IPS-NIHi7 (cell line): Measurements from ENCODE around the gene PCSK1.

Experiments used
- DNase-seq: peaks from one replicate; pipeline ENCODE4 v3.0.0; 2012; ENCODE audit warnings: mixed read lengths; ENCODE audit errors: extremely low spot score

Gene PCSK1

DNA sequence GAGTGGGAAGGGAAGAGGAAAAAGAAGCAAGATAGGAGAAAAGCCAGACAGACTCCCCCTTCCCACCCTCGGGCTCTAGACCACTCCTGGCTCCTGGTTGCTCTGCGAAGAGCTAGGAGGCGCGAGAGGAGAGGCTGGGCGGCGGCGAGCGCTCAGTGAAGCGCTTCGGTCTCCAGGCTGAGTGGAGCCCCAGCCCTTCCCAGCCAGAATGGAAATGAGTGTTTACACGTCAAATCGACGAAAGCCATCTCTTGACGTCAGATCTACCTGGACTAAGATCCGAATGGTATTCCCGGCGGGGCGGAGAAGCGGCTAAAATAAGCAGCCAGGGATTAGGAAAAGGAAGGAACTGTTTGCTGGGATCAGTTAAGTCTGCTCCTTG lies at the start of gene PCSK1:
Gene PCSK1, minus strand, starts transcription at position 183 of the 382 bp plus-strand sequence. CDS start 206 bp downstream, outside the sequence.
- DNase-seq: peak; percentile 34

DNA sequence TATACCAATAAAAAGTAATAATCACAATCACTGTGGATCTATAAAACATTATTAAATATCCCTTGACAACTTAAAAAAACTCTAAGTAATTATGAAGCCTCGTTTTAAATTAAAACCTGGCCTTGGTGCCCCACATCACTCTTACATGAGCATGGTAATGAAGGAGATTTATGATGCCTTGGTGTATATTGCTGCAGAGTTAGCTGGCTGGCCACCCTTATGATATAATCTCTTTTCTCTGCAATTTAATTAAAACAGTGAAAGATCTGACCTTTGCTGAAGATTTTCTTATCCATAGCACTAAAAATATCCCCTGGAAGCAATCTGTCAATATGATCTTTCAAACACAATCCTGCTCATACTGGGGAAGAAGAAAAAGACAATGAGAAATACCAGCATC lies 48.8 kb upstream of the PCSK1 start:
- DNase-seq: no peak

DNA sequence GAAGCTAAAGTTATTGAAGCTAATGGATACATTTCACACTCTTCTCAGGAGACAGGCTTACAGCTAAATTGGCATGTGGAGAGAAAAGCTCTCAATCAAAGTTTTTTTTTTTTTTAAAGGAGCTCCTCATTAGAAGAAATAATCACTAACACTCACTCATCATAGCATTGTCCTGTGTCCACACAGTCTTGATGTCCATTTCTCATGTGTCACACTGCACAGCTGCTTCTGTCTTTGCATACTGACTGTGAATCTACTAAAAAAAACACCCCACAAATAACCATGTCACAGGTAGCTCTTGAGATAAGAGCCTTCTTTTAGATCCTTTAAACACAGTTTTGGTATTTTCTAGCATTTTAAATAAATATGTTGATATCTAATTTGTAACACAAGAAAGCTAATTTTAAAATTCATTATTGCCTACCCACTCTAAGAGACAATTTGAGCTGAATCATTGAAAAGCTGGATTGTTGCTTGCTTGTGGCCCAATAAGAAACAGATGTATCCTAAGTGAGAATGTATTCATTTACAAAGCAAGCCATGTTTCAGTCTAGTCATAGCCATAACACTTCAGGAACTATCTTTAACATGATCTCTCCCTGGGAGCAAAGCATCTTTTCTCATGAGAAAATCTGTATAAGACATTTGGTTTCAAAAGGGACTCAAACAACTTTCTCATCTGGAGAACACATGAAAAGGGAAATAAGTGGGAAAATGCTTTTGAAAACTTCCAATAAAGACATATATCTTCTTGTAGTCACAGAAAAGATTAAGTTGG lies 48.1 kb upstream of the PCSK1 start:
- no peak for DNase-seq

DNA sequence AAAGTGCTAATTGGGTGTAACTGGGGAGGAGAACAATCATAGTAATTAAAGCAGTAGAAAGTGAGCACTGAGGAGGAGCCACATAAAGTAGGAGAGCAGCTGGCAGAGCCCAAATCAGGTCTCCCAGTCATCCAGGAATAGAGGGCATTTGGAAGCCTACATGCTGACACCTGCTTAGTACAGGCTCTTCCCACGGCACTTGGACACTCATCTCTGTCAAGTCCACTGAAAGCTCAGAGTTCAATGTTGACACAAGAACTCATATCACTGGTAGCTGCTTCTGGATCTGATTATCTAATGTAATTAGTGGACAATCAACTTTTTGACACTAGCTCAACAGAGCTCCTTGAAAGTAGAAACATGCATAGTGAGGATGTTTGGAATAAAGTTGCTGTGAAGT lies 45.9 kb upstream of the PCSK1 start:
- DNase-seq: no peak

DNA sequence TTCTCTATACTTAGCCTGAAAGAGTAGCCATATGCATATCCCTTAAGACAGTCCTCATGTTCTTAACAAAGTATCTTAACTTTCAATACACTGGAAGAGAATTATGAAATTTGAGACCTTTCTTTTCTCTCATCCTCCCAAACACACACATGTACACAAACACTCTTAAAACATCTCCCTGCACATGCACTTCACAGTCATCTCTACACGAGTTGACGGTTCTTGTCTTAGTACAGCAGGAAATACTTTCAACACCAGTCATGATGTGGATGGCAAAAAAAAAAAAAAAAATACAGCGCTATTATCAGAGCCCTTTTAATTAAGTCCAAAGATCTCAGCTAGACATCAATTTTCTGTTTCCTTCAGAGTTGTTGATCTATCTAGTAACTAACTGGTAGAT lies 43.6 kb upstream of the PCSK1 start:
- no peak for DNase-seq

DNA sequence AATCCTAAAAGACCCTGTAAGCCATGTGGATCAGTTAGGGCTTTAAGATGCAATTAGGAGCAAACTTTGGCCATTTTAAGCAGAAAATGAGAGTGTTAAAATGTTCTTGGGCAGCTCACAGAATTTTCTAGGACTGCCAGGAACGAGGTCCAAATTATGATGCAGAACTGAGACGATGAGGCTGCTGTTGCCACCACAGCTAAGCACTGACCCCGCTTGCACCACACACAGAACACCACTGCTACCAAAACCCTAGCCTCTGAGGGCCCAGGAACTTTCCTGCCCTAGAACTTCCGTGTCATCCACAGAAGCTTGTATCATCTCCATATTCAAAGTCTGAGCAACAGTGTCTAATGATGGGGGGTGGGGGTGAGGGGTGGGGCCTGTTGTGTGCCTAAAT lies 41.0 kb upstream of the PCSK1 start:
- DNase-seq: no peak

DNA sequence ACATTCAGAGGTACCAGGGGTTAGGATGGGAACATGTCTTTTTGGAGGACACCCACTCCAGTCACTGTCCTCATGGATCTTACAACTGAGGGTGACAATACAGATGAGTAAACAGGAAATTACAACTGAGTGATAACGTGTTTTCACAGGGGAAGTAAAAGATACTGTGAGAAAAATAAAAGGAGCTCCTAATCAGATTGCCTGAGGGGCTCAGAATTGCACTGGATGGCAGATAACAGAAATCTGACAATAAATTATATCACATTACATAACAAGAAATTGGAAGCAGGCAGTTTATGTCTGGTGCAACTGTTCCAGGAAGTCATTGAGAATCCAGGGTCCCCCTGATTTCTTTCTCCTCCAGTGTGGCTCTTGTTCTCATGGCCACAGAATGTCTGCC lies 40.1 kb upstream of the PCSK1 start:
- no peak for DNase-seq

DNA sequence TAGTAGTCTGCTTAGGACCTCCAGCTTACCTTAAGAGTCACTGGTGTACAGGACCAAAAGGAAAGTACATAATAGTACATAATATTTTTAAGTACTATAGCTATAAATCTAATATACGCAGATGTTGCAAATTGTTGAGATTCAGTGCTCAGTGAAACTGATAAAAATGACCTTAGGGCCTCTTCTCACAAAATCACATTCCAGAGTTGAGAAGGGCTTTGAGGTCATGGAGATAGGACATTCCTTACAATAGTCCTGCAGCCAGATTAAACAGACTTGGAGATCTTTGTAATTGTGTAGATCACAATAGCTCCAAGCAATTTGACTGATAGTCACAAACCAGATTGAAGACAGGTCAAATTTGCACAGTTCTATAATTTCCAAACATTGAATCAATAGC lies 37.7 kb upstream of the PCSK1 start:
- peak; percentile 11 for DNase-seq

DNA sequence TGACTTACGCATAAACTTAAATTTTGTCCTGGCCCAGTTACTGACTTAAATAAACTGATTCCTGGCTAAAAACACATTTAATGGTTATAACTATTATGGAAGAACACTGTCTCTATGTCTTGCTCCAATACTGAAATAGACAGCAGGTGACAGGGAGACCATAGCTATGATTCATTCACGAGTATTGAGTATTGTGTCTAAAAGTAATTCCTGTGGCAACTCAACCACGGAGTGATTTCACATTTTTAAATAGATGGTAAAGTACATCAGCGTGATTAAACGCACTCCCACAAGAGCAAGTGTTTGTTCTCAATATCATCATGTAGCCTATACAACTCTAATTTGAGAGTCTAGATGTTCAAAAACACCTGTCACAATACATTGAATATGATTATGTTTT lies 35.9 kb upstream of the PCSK1 start:
- no peak for DNase-seq

DNA sequence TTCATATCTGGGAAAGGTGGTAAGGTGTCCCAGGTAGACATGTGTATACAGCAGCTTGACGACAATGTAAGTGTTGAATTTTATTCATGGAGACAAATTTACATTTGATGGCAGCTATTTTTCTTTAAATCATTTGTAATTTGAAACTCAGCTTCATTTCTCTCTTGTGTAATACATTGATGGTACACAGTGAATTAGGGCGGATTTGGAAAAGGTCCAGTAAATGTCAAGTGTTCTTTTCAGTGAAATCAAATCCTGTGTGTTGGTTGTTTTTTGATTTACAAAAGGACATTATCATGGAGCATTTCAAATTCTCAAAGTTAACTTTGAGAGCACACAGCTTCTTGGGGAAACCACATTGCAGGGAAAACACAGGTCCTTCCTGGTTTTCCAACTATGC lies 30.0 kb upstream of the PCSK1 start:
- DNase-seq: no peak

DNA sequence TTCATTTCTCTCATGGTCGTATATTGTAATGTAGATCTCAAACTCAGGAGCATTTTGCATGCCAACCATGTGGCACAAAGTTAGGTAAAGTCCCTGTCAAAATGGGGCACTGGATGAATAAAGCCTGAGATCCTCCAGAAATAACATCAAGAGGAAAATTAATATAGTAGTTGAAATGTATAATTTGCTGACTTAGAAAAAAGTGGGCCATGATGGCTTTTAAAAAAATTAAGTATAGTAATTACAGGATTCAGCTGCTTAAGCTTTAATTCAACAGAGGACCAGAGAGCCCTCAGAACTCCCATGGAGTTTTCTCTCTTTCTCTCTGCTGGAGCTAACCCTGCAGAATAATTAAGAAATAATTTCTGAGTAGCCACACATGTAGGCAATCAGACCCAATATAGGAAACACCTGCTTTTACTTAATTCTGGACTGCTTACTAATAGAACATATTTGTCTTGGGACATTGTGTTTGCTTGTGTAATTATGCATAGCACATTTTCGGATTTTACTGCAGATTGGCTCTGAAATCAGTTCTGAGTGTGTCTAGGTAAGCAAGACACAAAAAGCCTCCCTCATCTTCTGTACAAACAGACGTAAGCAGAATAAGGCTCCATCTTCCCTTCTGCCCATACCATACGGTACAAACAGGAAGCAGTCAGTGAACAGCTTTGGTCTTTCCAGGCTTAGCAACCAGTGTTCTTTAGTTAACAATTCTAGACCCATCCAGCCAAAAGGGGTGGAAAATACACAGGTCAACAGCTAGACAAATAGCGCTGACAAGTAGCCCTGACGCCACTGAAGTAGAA lies 26.5 kb upstream of the PCSK1 start:
- DNase-seq: no peak

DNA sequence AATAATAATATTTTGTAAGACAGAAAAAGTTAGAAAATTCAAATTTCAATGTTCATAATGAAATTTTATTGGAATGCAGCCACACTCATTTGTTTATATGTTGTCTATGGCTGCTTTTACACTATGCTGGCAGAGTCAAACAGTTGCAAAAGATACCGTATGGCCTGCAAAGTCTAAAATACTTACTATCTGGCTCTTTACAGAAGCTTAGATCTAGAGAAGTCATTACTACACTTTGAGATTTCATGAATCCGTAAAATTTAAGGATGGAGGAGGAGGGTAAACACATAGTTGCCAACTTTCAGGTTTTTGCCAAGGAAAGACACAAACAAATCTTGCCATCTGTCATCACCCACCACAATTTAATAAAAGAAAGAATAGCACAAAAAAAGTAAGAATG lies 25.1 kb upstream of the PCSK1 start:
- DNase-seq: no peak

DNA sequence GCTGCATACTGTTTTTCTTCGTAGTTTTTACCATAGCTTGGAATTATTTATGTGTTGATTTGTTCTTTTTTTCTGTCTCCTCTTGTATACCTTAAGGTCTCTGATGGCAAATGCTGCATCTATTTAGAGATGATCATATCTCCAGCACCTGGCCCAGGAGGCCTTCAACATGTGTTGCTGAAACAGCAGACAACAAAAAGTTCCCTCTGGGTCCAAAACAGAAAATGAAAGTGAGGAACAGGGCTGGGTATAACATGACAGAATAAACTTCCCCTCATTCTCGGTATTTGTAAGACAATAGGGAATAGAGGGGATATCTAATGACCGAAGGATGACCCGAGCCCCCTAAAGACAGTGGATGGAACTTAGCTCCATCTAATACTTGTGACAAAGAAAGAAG lies 22.7 kb upstream of the PCSK1 start:
- DNase-seq: no peak

DNA sequence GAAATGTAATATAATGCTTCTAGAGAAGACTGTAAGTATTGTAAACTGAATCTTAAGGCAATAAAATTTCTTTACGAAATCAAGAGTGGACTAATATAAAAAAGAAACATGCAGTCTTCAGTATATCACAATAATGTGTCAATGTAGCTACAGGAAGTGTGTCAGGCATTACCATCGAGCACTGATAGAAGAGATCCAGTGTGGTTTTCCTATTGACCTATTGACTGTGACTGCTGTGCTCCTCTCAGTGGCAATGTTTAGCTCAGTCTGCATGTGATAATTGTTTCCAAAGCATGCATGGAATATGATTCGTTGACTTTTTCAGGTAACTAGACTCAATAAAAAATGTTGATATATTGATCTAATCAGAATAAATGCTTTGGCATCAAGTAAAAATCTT lies 20.3 kb upstream of the PCSK1 start:
- no peak for DNase-seq

DNA sequence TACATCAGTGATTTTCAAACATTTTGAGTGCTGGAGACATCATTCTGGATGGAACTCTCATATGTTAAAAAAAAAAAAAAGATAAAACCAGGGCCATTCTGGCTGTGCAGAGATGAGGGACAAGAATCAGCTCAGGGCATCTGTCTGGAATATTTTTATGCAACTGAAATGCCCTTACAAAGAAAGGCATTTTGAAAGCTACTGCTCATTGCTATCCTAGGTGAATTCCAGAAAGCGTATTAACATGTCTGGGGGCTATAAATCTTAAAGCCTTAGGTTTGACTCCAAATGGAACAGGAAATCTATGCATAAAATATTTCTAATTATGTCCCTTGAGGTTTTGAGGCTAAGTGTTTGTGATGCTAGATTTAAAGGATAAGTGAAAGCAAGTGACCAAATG lies 14.9 kb upstream of the PCSK1 start:
- DNase-seq: no peak

DNA sequence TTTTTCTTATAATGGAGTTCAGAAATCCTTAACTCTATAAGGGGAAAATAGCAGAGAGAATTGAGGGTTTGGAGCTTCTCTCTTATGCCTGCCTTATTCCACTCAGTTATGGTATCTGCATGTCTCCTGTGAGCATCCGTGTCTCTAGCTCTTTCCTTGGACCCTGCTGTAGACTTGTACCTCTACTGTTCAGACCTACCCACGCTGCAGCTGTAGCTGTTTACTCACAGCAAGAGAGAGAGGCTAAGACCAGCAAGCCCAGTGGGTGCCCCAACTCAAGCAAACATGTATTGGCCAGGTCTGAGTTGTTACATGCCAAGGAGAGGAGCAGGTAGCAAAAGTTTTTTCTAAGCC lies 7.1 kb upstream of the PCSK1 start:
- no peak for DNase-seq

DNA sequence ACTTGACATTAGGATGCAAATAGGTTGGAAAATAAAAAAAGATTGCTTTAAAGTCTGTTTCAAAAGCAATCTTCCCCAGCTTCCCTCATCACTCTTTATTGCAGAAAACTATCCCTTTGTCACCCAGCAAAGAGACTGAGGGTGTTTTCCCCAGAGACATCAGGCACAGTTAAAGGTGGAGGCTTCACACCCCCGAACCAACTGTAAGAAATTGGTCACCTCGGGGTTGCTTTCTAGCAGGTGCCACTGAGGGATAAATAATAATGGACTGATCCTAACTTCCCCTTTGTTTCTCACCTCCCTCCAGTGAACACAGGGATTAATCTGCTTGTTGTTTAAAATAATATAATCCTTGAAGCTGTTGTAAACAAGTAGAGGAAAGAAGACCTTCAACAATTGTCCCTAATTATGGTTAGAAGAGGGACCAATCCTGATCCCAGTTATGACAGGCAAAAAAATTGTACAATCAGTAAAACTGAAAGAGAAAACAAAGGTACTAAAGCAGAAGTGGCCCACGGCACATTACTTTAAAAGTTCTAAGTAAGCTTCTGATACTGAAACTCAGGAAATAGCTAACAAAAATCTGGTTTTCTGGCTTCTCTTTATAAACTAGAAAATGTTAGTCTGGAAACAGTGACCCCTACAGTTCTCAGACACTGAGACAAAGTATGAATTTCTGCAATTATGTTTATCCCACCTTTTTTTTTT lies 6.6 kb upstream of the PCSK1 start:
- no peak for DNase-seq

DNA sequence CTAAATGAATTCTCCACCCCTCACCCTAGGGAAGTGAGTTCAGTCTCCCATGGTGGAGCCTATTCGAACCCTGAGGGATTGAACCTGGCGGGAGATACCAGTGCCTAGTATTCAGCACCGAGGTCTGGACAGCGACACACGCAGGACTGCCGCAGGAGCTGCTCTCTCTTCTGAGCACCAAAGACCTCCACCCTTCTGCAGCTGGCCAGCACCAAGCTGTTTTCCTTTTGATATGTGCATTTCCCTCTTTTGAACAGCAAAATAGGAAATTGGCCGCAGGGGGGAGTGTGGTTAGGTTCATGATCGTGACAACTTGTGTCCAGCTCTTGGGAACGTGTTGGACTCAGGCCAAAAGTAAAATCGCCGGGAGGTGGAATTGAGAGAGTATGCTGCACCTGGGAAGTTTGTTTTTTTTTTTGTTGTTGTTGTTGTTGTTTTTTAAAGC lies 1.2 kb upstream of the PCSK1 start:
- peak; percentile 85 for DNase-seq

DNA sequence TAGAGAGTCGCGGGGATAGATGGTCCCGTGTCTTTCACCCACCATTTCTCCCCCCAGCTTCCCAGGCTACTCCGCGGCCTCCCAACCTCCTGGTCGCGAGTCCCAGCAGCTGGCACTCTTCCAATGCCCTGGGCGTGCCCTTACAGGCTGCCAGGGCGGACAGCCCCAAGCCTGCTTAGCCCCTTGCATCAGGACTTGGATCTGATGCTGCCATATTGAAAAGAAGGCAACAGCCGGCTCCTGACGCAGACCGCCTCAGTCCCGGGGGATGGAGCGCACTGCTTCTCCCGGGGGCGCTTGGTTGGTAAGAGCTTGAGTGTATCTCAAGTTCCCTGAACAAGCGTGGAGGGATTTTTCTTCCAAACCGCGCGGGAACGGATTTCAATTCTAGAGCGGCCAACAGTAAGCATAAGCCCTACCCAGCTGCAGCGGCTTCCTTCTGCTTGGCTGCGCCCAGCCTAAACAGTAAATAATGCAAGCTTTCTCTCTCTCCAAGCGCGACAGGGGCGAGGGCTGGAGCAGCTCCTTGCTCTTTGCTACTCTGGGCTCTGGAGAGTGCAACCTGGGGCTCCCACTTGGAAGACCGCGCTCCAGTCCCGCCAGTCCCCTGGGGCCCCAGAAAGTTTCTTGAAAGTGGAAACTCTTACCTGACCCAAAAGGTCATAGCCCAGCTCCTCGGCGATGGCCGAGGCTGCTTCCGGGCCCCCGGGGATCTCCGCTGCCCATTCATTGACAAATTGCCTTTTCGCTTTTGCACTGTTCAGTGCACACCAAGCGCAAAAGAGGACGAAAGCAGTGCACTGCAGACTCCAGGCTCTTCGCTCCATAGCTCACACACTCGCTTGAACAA lies 607 bp downstream of the PCSK1 start:
- peak; percentile 57 for DNase-seq

DNA sequence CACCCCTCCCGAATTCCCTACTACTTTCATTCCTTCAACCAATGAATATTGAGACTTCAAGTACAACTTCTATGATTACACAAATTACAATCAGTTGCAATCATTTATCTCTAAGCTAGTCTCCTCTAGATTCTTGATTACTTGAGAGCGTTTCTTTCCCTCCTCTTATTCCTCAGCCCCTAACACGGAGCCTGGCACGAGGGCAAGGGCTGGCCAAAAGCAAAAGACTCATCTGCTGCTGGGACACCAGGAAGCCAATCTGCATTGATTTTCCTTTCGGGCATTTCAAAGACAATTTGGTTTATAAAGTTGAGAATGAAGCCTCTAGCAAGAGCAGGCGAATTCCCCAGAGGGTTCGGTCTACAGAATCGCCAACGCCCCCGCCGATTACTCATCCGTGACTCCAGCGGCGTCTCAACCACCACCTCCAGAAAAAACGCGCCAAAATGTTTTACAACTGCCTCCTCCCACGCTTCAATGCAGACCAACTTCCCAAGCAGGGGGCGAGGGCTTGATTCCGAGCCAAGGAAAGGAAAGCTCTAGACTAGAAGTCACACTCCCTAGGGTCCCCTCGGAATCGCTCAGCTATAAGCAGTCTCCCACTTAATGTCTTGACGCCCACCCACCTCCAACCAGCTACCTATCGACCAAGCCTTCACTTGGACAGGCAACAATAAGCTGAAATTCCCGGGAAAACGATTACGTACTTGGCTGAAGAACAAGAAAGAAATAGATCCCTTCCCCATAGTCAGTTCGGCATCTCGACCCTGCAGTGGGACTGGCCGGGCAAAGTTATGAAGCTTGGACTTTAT lies 1.5 kb downstream of the PCSK1 start:
- peak; percentile 62 for DNase-seq

DNA sequence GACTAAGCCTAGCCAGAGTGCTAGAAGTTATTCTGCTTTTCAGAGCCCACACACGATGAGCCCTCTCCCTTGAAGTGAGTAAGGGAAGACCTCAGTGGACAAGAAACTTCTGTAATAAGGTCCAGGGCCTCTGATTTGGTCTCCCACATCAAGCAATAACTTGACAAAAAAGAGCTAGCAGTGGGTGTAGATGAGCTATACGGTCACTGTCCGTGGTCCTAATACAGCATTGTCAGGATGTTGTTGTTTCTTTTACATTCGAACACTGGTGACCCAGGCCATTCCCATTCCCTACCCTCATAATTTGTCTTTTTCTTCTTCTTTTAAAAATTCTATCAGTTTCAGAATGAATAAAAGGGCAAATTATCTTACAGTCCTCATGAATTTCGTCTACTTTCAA lies 5.2 kb downstream of the PCSK1 start:
- peak; percentile 28 for DNase-seq
